Measurements from ENCODE around the gene CCIN.
"Not testable (repeated sequence)": the region's sequence is repeated elsewhere in the genome, so short reads cannot be mapped to it uniquely, and the experiment has no call there.

Gene CCIN

GRCh38 chr9:36161187-36161586 is 8.0 kb upstream of the CCIN start:
- no peak for DNase-seq

DNA sequence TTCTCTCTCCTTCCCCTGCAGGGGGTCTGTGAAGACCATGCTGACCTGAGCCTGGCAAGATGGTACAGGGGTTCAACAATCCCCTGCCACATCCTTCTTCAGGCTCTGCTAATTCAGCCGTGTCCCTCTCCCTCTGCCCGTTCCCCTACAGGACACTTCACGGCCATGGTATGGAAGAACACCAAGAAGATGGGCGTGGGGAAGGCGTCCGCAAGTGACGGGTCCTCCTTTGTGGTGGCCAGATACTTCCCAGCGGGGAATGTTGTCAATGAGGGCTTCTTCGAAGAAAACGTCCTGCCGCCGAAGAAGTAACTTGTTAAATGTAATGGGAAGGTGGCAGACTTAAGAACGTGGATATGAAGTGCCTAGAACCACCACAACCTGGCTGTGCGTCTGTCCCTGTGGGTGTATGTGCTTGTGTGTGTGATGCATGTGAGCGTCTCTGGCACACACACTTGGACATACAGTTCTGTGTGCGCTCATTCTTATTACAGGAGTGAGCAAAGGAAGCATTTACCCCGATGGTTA is 6.9 kb upstream of the CCIN start:
- DNase-seq = no peak

DNA sequence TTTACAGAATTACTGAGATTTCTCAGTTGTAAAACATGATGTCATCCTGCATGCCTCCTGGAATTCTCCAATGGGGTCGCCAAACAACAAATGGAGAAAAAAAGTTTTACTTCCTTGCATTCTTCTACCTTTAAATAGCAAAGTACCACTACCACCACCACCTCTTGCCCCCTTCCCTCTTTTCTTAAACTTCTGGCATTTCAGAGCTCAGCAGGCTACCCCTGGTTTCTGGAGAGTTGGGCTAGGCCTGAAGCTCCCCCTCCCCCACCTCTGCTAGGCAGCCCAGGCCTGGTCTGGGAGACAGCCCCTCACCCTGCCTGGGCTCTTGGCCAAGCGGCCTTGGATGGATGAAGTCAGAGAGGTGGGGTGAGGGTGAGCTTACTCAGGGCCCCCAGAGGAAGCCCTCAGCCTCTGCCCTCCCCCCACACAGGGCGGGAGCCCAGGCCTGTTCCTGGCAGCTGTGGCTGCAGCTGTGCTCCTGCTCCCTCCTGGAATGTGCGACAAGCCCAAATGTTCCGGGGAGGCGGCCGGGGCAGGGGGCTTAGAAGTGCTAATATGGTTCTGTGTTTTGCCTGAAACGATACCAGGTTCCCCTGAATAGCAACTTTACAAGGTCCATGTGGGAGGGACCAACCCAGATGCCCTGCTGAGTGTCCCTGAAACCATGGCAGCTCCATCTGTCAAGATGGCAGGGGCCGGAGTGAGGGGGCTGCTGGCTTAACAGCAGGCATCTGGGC is 6.0 kb upstream of the CCIN start:
- no peak for DNase-seq

DNA sequence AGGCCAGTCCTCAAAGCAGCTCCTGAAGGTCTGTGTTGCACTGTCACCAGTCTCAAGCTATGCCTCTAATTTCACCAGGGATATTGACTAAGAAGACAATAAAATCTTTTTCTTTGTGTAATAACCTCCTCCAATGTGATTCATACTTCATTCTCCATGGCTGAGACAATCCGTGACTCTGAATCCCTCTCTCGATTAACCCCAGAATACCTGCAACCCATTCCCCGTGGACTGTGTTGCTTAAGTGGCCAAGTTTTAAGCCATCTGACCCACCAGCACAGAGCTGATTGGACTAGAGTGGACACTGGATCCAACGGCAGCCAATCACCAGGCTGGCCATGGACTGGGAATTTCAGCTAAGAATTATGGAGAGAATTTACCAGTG is 5.4 kb upstream of the CCIN start:
- no peak for DNase-seq

DNA sequence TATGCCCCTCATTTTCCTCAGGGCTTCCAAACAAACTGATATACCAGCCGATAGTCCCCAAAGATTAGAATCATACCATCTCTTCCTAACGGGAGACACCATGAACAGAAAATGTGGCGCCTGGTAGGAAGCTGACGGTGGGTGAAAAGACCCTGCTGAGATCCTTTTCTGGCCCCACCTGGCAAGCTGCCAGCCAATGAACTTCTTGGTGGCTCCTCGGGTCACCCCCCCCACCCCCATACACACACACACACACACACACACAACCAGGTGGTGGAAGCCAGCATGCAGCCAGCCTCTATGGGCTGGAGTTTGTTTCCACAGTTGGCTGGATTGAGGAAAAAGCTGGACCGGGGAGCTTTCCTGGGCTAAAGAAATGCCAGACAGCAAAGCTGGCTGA is 4.8 kb upstream of the CCIN start:
- DNase-seq = no peak

DNA sequence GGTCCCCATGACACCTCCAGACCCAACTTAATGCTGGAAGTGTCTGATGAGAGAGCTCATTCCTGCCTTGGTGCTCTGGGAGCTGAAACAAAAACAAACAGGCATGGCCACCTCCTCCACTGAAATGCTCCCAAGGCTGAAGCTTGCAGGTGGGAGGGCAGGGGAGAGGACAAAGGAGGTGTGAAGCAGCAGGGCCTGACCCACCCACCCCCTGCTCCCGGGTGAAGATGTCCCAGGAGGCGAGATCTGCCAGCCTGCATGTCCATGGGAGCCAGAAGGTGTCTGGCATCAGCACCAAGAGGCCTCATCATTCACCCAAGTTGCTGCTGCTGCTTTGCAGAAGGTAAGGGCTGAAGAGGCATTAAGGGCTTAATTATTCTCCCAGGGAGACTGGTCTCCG is 4.2 kb upstream of the CCIN start:
- no peak for DNase-seq

DNA sequence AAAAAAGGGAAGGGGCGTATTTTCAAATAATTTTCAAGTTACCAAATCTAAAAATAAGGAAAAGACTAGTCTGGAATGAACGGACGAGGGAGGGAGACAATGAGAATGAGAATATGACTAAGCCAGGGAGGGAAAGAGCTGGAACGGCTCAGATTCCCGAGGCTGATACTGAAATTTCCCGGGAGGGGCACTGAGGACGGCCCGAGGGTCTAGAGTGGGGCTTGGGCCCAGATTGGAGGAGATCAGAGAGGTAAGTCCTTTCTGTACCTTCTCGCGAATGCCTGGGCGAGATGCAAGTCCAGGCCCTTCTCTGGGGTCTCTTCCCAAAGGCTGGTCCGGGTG is 3.4 kb upstream of the CCIN start:
- DNase-seq = no peak

- peak; percentile 81 for DNase-seq
Observed at GRCh38 chr9:36166168-36166927, 2.8 kb upstream of the CCIN start.

GRCh38 chr9:36169708-36170107 is 520 bp downstream of the CCIN start:
- no peak for DNase-seq

GRCh38 chr9:36170531-36170930 is 1.3 kb downstream of the CCIN start:
- no peak for DNase-seq

DNA sequence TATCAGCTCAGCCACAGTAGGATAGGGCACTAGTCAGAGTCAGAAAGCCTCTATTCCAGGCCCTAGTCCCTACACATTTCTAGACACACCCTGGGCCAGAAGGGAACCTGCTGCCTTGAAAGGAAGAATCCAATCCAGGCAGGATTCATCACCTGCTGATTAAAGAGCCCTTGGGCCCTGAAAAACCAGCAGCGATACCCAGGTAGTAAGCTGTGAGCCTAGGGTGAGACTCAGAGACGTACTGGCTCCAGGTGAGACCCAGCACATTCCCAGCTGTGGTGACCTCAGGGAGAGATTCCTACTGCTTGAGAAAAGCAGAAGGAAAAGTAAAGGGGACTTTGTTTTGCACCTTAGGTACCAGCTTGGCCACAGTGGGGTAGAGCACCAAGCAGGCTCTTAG is 4.7 kb downstream of the CCIN start:
- no peak for DNase-seq

- DNase-seq = no peak
Observed at GRCh38 chr9:36174271-36174670, 5.1 kb downstream of the CCIN start.

DNA sequence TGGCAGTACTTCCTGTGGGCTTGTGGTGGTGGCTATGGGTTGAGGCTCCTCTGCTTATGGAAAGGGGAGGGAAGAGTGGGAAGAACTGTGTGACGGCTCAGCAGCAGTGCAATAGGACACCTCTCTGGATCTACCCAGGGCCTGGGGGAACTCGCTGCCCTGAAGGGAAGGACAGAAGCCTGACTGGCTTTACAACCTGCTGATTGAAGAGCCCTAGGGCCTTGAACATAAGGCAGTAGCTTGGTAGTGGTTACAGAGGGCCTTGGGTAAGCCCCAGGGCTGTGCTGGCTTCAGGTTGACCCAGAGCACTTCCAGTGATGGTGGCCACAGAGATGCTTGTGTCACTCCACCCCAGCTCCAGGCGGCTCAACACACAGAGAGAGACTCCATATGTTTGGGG is 5.5 kb downstream of the CCIN start:
- DNase-seq = no peak

DNA sequence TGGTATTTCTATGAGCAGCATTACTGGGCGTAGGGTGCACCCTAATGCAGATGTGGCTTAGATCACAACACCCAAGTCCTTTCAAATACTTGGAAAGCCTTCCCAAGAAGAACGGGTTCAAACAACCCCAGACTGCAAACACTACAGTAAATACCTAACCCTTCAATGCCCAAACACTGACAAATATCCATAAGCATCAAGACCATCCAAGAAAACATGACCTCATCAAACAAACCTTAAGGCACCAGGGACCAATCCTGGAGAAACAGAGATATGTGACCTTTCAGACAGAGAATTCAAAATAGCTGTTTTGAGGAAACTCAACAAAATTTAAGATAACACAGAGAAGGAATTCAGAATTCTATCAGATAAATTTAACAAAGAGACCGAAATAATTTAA is 6.0 kb downstream of the CCIN start:
- DNase-seq = not testable (repeated sequence)

- not testable (repeated sequence) for DNase-seq
Observed at GRCh38 chr9:36176496-36176895, 7.3 kb downstream of the CCIN start.

- no peak for DNase-seq
Observed at GRCh38 chr9:36177571-36177970, 8.4 kb downstream of the CCIN start.

DNA sequence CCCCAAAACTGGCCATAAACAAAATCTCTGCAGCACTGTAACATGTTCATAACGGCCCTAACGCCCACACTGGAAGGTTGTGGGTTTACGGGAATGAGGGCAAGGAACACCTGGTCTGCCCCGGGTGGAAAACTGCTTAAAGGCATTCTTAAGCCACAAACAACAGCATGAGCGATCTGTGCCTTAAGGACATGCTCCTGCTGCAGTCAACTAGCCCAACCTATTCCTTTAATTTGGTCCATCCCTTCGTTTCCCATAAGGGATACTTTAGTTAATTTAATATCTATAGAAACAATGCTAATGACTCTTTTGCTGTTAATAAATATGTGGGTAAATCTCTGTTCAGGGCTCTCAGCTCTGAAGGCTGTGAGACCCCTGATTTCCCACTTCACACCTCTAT is 11.1 kb downstream of the CCIN start:
- not testable (repeated sequence) for DNase-seq

- no peak for DNase-seq
Observed at GRCh38 chr9:36187414-36187813, 18.2 kb downstream of the CCIN start.

DNA sequence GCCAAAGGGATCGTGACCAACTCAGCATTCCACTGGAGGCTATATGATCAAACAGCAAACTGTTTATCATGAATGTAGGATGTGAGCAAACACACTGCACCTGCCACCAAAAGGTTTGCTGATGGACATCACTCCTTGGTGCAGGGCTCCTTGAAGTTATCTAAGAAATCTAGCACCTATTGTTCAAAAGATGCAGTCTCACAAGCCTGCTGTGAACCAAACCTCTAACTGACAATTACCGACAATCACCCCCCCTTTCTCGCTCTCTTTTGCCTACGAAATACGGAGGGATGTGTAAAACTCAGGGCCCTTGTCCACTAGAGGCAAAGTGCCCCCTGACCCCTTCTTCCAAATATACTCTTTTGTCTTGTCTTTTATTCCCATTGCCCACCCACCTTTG is 19.0 kb downstream of the CCIN start:
- no peak for DNase-seq

- DNase-seq = no peak
Observed at GRCh38 chr9:36189976-36190375, 20.8 kb downstream of the CCIN start.

DNA sequence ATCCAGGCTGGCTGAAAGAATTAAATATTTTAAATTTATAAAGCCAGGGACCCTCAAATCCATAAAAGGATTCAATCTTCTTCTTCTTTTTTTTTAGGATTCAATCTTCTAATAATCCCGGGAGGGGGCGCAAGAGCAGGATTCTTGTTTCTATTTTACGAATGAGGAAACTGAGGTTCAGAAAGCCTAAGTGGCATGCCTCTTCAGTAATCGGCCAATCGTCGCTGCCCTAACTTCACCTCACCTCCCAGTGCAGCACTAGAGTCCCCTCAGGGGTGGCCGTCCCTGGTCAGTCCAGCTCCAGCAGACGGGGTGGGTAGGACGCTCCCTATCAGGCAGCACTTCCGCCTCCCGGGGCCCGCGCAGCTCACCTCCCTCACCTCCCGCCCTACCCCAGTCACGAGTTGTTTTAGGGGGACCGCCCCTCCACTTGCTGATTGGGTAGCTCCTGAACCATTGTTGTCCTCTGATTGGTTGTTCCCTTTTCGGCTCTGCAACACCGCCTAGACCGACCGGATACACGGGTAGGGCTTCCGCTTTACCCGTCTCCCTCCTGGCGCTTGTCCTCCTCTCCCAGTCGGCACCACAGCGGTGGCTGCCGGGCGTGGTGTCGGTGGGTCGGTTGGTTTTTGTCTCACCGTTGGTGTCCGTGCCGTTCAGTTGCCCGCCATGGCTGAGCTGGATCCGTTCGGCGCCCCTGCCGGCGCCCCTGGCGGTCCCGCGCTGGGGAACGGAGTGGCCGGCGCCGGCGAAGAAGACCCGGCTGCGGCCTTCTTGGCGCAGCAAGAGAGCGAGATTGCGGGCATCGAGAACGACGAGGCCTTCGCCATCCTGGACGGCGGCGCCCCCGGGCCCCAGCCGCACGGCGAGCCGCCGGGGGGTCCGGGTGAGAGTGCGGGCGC is 21.5 kb downstream of the CCIN start, which contains the start of gene CLTA:
CLTA (plus strand) TSS at position 534 of the 902 bp plus-strand sequence; CDS start at position 670, 136 bp downstream.
- DNase-seq = peak; percentile 88

GRCh38 chr9:36191290-36191645 is 22.1 kb downstream of the CCIN start:
- peak; percentile 51 for DNase-seq

DNA sequence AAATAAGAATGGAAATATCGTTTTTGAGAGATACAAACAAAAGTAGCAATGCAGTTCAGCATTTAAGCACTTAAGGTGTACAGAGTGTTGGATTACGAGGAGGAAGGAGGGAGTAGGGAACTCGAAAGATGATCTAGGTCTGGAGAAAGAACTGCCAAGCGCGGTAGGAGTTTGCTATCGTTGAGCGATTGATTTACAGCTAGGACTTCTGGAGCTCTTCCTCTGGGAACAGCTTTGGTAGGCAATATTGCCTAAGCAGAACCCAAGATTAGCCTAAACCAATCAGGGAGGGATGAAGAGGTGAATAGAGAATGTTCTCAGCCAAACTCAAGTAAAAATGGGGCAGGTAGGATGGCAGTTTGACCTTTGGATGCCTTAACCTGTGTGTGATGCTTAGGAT is 22.5 kb downstream of the CCIN start:
- DNase-seq = no peak

Data from stimulated activated CD4-positive, alpha-beta T cell treated with anti-CD3 and anti-CD28 coated beads, Interleukin-4, amount 100 ng/mL, for 1 hour (primary cell).